Vagina (tissue), 2 donors: Measurements from ENCODE around the gene LY6G6D.

Source experiments
- CTCF ChIP-seq, 3 experiments: fragments of 450-650 bp in 2 of 3; fragments of 200-600 bp in 1 of 3; sonication (generic) in 1 of 3; IDR thresholded peaks; one replicate each; pipeline ENCODE4 v1.5.1; 2017 to 2019; ENCODE audit warnings: antibody characterized with exemption in 3 of 3, mild to moderate bottlenecking in 2 of 3, moderate library complexity in 2 of 3
- POLR2A ChIP-seq, 2 donors: fragments of 450-650 bp; IDR thresholded peaks; one replicate each; pipeline ENCODE4 v1.6.1; 2017; ENCODE audit warnings: antibody characterized with exemption in 2 of 2, mild to moderate bottlenecking in 2 of 2, moderate library complexity in 2 of 2
- POLR2AphosphoS5 ChIP-seq, 2 donors: sonication (generic); formaldehyde crosslinking; IDR thresholded peaks; one replicate each; pipeline ENCODE4 v1.9.0; 2017; ENCODE audit warnings: antibody characterized with exemption in 2 of 2, mild to moderate bottlenecking in 2 of 2, low read depth in 1 of 2; ENCODE audit not compliant: insufficient read depth in 1 of 2

DNA sequence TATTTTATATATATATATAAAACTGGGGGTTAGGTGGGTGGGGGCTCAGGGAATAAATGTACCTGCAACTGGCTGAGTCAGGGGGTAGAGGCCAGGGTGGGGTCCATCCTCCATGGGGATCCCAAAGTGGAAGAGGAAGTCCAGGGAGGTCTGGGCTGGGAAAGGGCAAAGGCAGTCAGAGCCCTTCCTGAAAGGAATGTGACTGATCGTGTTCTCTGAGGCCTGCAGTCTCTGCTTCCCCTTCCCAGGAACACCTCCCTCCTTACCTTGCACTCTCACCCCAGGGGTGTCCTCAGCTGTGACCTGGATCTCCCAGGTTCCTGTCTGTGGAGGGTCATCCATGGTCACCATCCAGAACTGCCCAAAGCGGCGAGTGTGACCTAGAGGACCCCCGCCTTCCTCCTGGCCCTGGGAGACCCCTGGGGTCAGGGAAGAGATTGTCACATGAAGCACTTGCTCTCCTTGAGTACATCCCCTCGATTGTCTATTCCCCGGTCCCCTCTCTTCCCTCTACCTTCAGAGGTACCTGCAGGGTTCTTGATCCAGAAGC is 52.0 kb downstream of the LY6G6D start:
- no peak for TF ChIP-seq CTCF (IDR thresholded peaks at IDR 0.05)
- TF ChIP-seq POLR2A (IDR thresholded peaks at IDR 0.05), result no peak
- no peak for TF ChIP-seq POLR2AphosphoS5 (IDR thresholded peaks at IDR 0.05; ENCODE audit: insufficient read depth in 1 of 2, low read depth in 1 of 2)
